Measurements from ENCODE around the gene LRMDA.

LRMDA gene

DNA sequence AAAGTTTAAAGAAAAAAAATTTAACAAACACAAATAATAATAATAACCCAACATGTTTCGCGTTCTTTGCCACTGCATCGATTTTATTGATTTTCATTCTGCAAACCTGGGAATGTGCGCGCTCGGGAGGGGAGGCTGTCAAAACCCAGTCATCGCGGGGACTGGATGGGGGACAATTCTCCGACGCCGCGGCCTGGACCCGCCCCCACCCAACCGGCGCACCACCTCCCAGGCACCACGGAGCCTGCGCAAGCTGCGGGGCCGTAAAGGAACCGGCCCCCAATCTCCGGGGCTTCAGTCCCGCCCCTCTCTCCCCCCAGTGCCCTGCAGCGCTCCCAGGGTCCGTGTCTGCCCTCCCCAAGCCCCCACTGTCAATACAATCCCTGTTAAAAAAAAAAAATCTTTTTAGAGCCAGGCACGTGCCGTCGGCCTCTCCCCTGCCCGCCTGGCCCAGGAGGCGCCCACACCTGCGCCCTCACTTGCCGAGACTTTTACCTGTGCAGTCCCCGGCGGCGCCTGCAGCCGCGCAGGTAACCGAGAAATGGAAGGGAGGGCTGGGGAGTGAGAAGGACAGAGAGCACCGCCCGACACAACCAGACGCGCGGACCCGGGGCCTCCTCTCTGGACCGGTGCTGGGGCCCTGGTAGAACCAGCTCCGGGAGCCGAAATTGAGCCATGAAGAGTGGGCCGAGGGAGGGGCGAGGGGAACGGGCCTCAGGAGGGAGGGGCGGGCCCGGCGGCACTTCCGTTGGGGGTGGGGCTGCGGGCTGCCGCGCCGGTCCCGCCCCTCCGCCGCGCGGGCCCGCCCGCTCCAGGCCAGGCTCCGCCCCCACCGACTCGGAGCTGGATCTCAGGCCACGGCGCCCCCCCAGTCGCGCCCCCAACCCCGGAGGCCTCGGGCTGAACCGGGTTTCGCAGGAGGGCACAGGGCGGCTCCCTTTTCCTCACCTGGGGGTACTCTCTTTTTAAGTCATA, 22.2 kb upstream of the LRMDA start (continued):
- TF ChIP-seq, protein P1, sequence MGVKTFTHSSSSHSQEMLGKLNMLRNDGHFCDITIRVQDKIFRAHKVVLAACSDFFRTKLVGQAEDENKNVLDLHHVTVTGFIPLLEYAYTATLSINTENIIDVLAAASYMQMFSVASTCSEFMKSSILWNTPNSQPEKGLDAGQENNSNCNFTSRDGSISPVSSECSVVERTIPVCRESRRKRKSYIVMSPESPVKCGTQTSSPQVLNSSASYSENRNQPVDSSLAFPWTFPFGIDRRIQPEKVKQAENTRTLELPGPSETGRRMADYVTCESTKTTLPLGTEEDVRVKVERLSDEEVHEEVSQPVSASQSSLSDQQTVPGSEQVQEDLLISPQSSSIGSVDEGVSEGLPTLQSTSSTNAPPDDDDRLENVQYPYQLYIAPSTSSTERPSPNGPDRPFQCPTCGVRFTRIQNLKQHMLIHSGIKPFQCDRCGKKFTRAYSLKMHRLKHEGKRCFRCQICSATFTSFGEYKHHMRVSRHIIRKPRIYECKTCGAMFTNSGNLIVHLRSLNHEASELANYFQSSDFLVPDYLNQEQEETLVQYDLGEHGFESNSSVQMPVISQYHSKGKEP (tag by site-specific recombination; IDR thresholded peaks at IDR 0.05), result 0 out of 2 replicates have a peak, but pooled peaks have one; percentile 19
- 0 out of 2 replicates have a peak, but pooled peaks have one; percentile 51 for TF ChIP-seq ZNF324 (tag by site-specific recombination; IDR thresholded peaks at IDR 0.05)
- peak; percentile 68 for TF ChIP-seq ZXDB (tag by site-specific recombination; IDR thresholded peaks at IDR 0.05)
- 0 out of 2 replicates have a peak, but pooled peaks have one; percentile 50 for TF ChIP-seq ZBTB48 (tag by site-specific recombination; IDR thresholded peaks at IDR 0.05)
- no peak; the same call in 1 of the 2 replicates for TF ChIP-seq ZFP37 (tag by site-specific recombination; IDR thresholded peaks at IDR 0.05)
- TF ChIP-seq, protein P2, sequence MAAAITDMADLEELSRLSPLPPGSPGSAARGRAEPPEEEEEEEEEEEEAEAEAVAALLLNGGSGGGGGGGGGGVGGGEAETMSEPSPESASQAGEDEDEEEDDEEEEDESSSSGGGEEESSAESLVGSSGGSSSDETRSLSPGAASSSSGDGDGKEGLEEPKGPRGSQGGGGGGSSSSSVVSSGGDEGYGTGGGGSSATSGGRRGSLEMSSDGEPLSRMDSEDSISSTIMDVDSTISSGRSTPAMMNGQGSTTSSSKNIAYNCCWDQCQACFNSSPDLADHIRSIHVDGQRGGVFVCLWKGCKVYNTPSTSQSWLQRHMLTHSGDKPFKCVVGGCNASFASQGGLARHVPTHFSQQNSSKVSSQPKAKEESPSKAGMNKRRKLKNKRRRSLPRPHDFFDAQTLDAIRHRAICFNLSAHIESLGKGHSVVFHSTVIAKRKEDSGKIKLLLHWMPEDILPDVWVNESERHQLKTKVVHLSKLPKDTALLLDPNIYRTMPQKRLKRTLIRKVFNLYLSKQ (tag by site-specific recombination; IDR thresholded peaks at IDR 0.05; ENCODE audit: borderline replicate concordance), result no peak
- TF ChIP-seq ZNF558 (tag by site-specific recombination; IDR thresholded peaks at IDR 0.05), result no peak
- TF ChIP-seq, protein P3, sequence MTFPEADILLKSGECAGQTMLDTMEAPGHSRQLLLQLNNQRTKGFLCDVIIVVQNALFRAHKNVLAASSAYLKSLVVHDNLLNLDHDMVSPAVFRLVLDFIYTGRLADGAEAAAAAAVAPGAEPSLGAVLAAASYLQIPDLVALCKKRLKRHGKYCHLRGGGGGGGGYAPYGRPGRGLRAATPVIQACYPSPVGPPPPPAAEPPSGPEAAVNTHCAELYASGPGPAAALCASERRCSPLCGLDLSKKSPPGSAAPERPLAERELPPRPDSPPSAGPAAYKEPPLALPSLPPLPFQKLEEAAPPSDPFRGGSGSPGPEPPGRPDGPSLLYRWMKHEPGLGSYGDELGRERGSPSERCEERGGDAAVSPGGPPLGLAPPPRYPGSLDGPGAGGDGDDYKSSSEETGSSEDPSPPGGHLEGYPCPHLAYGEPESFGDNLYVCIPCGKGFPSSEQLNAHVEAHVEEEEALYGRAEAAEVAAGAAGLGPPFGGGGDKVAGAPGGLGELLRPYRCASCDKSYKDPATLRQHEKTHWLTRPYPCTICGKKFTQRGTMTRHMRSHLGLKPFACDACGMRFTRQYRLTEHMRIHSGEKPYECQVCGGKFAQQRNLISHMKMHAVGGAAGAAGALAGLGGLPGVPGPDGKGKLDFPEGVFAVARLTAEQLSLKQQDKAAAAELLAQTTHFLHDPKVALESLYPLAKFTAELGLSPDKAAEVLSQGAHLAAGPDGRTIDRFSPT (tag by site-specific recombination; IDR thresholded peaks at IDR 0.05), result peak; percentile 48; the same call in 1 of the 2 replicates
- no peak for TF ChIP-seq ZNF211 (tag by site-specific recombination; IDR thresholded peaks at IDR 0.05; ENCODE audit: low read depth)
- 0 out of 2 replicates have a peak, but pooled peaks have one; percentile 33 for TF ChIP-seq OVOL3 (tag by site-specific recombination; IDR thresholded peaks at IDR 0.05)
- TF ChIP-seq ZSCAN30 (tag by site-specific recombination; IDR thresholded peaks at IDR 0.05), result no peak; the same call in 1 of the 2 replicates
- TF ChIP-seq ZNF501 (tag by site-specific recombination; IDR thresholded peaks at IDR 0.05), result peak; percentile 58; the same call in 1 of the 2 replicates
- peak; percentile 41; the same call in 1 of the 2 replicates for TF ChIP-seq EGR2 (tag by site-specific recombination; IDR thresholded peaks at IDR 0.05; ENCODE audit: low read depth)
- TF ChIP-seq, protein P4, sequence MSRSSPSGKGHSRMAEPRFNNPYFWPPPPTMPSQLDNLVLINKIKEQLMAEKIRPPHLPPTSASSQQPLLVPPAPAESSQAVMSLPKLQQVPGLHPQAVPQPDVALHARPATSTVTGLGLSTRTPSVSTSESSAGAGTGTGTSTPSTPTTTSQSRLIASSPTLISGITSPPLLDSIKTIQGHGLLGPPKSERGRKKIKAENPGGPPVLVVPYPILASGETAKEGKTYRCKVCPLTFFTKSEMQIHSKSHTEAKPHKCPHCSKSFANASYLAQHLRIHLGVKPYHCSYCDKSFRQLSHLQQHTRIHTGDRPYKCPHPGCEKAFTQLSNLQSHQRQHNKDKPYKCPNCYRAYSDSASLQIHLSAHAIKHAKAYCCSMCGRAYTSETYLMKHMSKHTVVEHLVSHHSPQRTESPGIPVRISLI (tag by site-specific recombination; IDR thresholded peaks at IDR 0.05), result no peak
- TF ChIP-seq ZNF830 (tag by site-specific recombination; IDR thresholded peaks at IDR 0.05; ENCODE audit: low read depth), result no peak
- TF ChIP-seq ZIC2 (tag by site-specific recombination; IDR thresholded peaks at IDR 0.05), result no peak; the same call in 1 of the 2 replicates
- no peak for TF ChIP-seq ZNF239 (tag by site-specific recombination; IDR thresholded peaks at IDR 0.05)
- TF ChIP-seq ZNF416 (tag by site-specific recombination; IDR thresholded peaks at IDR 0.05), result no peak
- TF ChIP-seq ZFP41 (tag by site-specific recombination; IDR thresholded peaks at IDR 0.05; ENCODE audit: borderline replicate concordance), result no peak
- TF ChIP-seq ZNF626 (tag by site-specific recombination; IDR thresholded peaks at IDR 0.05), result no peak
- TF ChIP-seq ZNF202 (tag by site-specific recombination; IDR thresholded peaks at IDR 0.05; ENCODE audit: borderline replicate concordance), result no peak
- no peak for TF ChIP-seq HOXD13 (CRISPR knock-in tag; IDR thresholded peaks at IDR 0.05; ENCODE audit: borderline replicate concordance)
- TF ChIP-seq, protein P5, sequence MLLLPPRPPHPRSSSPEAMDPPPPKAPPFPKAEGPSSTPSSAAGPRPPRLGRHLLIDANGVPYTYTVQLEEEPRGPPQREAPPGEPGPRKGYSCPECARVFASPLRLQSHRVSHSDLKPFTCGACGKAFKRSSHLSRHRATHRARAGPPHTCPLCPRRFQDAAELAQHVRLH (tag by site-specific recombination; IDR thresholded peaks at IDR 0.05), result no peak
- no peak for TF ChIP-seq ZNF560 (tag by site-specific recombination; IDR thresholded peaks at IDR 0.05; ENCODE audit: borderline replicate concordance)
- no peak for TF ChIP-seq ZNF214 (tag by site-specific recombination; IDR thresholded peaks at IDR 0.05; ENCODE audit: borderline replicate concordance)
- TF ChIP-seq, protein P6, sequence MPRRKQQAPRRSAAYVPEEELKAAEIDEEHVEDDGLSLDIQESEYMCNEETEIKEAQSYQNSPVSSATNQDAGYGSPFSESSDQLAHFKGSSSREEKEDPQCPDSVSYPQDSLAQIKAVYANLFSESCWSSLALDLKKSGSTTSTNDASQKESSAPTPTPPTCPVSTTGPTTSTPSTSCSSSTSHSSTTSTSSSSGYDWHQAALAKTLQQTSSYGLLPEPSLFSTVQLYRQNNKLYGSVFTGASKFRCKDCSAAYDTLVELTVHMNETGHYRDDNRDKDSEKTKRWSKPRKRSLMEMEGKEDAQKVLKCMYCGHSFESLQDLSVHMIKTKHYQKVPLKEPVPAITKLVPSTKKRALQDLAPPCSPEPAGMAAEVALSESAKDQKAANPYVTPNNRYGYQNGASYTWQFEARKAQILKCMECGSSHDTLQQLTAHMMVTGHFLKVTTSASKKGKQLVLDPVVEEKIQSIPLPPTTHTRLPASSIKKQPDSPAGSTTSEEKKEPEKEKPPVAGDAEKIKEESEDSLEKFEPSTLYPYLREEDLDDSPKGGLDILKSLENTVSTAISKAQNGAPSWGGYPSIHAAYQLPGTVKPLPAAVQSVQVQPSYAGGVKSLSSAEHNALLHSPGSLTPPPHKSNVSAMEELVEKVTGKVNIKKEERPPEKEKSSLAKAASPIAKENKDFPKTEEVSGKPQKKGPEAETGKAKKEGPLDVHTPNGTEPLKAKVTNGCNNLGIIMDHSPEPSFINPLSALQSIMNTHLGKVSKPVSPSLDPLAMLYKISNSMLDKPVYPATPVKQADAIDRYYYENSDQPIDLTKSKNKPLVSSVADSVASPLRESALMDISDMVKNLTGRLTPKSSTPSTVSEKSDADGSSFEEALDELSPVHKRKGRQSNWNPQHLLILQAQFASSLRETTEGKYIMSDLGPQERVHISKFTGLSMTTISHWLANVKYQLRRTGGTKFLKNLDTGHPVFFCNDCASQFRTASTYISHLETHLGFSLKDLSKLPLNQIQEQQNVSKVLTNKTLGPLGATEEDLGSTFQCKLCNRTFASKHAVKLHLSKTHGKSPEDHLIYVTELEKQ (tag by site-specific recombination; IDR thresholded peaks at IDR 0.05; ENCODE audit: borderline replicate concordance), result no peak
